C4-2B (cell line): ENCODE results near the gene CD44.
"Not testable (repeated sequence)": the region's sequence is repeated elsewhere in the genome, so short reads cannot be mapped to it uniquely, and the experiment has no call there.

Experiments
- H3K27ac ChIP-seq: fragments of 450-650 bp; 2 replicates; pipeline ENCODE4 v1.5.1; 2017
- ZFX ChIP-seq: fragments of 450-650 bp; IDR thresholded peaks from 2 replicates; pipeline ENCODE4 v1.6.1; 2017
- TF ChIP-seq, protein P1 (sequence below): fragments of 450-650 bp; conservative IDR thresholded peaks from 2 replicates; pipeline ENCODE4 v1.5.1; 2017; ENCODE audit warnings: mild to moderate bottlenecking

The CD44 gene

DNA sequence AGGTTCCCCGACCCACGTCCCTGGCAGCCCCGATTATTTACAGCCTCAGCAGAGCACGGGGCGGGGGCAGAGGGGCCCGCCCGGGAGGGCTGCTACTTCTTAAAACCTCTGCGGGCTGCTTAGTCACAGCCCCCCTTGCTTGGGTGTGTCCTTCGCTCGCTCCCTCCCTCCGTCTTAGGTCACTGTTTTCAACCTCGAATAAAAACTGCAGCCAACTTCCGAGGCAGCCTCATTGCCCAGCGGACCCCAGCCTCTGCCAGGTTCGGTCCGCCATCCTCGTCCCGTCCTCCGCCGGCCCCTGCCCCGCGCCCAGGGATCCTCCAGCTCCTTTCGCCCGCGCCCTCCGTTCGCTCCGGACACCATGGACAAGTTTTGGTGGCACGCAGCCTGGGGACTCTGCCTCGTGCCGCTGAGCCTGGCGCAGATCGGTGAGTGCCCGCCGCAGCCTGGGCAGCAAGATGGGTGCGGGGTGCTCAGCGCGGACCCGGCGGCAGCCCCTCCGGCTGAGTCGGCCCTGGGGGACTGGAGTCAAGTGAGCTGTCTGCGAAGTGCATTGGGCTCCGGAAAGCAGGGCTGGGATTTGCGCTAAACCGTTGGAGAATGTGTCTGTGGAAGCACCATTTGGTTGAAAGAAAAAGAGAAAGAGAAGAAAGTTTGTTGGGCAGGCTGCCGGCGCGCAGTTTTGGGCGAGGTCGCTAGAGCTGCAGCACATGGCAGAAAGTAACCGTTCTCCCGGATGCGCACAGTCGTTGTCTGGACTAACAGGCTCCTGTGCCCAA, at the start of gene CD44:
TSS of gene CD44 (plus strand) at position 229 of the 779 bp plus-strand sequence. CDS start at position 362, 133 bp downstream.
- no peak for TF ChIP-seq ZFX
- TF ChIP-seq, protein P1, sequence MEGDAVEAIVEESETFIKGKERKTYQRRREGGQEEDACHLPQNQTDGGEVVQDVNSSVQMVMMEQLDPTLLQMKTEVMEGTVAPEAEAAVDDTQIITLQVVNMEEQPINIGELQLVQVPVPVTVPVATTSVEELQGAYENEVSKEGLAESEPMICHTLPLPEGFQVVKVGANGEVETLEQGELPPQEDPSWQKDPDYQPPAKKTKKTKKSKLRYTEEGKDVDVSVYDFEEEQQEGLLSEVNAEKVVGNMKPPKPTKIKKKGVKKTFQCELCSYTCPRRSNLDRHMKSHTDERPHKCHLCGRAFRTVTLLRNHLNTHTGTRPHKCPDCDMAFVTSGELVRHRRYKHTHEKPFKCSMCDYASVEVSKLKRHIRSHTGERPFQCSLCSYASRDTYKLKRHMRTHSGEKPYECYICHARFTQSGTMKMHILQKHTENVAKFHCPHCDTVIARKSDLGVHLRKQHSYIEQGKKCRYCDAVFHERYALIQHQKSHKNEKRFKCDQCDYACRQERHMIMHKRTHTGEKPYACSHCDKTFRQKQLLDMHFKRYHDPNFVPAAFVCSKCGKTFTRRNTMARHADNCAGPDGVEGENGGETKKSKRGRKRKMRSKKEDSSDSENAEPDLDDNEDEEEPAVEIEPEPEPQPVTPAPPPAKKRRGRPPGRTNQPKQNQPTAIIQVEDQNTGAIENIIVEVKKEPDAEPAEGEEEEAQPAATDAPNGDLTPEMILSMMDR: no peak
- no peak within 1 kb of the TSS for H3K27ac ChIP-seq

DNA sequence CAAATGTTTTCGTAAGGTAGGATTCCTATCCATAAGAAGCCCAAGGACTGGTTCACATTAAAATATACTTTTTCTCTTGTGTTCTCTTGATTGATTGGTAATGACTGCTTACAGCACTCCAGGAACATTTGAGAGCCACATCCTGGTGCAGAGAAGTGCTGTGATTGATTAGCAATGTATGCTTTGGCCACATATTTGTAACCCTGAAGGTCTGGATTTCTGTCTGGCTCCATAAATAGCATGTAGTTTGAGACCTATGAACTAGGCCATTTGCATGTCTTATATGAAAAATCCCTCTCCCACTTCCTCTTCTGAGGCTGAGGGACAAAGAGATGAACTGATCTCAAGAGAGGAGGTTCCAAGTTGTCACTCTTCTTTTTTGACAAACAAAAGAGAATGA, 49.3 kb upstream of the CD44 start:
- TF ChIP-seq ZFX: no peak
- TF ChIP-seq, protein P1: no peak
- no peak overlapping the region for H3K27ac ChIP-seq

DNA sequence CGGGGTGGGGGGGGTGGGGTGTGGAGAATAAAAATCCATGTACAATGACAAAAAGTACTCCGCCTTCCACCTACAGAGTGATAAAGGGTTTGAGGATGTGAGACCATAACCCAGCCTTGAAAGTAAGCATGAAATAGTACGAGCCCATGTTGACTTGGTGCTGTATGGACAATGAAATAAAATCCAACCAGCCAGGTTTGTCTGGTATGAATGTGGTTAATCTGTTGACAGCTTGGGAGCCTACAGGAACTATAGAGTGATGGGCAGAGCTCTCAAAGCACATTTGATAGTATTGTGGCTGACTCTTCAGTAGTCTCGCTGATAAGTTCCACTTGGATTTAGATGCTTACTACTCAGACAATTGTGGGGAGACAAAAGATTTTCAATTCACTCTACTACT, 48.8 kb upstream of the CD44 start:
- TF ChIP-seq, protein P1: no peak
- no peak for TF ChIP-seq ZFX
- no peak overlapping the region for H3K27ac ChIP-seq

DNA sequence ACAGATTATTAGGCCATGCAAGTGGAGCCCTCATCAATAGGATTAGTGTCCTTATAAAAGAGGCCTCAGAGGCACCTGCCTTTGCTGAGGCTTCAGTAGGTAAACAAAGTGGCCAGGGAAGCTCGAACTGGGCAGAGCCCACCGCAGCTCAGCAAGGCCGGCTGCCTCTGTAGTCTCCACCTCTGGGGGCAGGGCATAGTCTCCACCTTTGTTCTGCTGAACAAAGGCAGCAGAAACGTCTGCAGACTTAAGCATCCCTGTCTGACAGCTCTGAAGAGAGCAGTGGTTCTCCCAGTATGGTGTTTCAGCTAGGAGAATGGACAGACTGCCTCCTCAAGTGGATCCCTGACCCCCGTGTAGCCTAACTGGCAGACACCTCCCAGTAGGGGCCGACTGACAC, 48.0 kb upstream of the CD44 start:
- not testable (repeated sequence) for H3K27ac ChIP-seq

DNA sequence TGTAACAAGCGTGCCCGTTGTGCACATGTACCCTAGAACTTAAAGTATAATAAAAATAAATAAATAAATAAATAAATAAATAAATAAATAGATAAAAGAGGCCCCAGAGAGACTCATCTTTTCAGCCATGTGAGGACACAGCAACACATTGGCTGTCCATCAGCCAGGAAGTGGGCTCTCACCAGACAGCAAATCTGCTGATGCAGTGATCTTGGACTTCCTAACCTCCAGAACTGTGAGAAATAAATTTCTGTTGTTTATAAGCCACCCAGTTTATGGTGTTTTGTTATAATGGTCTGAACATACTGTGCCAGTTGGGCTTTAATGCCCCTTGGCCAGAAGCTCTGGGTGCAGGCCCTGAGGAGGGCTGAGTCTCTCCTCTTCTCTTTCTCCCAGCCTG, 42.2 kb upstream of the CD44 start:
- H3K27ac ChIP-seq: no peak overlapping the region
- TF ChIP-seq, protein P1: no peak
- no peak for TF ChIP-seq ZFX

DNA sequence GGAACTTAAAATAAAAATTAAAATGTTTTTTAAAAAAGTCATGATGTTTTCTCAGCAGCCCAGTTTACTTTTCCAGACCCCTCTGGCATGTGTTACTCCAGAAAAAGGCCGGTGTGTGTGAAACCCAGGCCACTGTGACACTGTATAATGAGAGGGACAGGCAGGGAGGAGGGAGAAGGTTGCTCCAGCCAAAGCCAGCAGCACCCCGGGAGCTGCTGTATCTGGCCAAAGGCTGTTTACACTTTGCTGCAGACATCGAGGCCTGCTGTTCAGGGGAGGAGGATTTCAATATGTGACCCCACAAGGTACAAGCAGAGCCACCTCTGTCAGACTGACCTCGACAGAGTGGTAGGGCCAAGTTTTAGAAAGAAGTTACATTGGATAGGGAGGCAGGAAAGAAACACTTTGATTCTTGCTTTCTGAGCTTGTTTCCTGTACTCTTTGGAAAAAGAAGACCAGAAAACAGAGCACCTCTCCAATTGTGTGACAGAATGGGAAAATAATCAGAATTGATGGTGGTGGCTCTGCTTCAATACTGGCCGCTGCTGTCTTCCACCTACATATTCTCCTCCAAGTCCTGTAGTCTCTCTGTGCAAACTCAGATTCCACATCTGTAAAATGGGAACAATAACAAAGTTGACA, 41.0 kb upstream of the CD44 start:
- no peak overlapping the region for H3K27ac ChIP-seq
- no peak for TF ChIP-seq ZFX
- TF ChIP-seq, protein P1: no peak

DNA sequence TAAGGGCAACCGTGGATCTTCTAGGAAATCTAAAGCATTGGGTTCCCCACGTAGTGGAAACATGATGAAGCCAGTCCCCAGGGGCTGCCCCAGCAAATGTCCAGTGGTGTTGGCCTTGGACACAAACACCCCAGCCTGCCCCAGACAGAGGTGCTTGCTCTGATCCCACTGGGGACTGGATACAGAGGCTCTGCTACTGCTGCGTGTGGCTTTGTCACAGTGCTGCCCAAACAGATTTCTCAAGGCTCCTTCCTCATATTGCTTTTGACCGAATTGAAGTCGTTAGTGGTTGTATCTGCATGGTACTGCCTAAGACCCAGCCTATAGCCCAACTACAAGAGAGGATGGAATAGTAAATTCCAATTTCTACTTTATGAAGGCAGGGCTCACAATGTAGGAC, 40.1 kb upstream of the CD44 start:
- no peak overlapping the region for H3K27ac ChIP-seq
- TF ChIP-seq, protein P1: no peak
- no peak for TF ChIP-seq ZFX
